Naive B cell (primary cell): ENCODE measurements around the gene MRM3. TPM values are rescaled to one million over a fixed set of nuclear protein-coding genes. Genes with fewer than 3 reads are reported as not detected.
"Not testable (repeated sequence)": the region's sequence is repeated elsewhere in the genome, so short reads cannot be mapped to it uniquely, and the experiment has no call there.

Experiments
- ATAC-seq, 2 donors: fragments of 150-1000 bp; cut with Tn5 transposase; 2 replicates each; pipeline ENCODE4 v1.10.0; 2021; ENCODE audit warnings: low read depth in 2 of 2, mild to moderate bottlenecking in 2 of 2, moderate library complexity in 2 of 2
- DNase-seq: peaks from one replicate; pipeline ENCODE4 v3.0.0; 2022
- H3K27ac Mint-ChIP-seq, 6 donors: one replicate each; pipeline ENCODE4 v1.8.0; 2020 to 2022; ENCODE audit warnings: mild to moderate bottlenecking in 6 of 6, mixed read lengths in 6 of 6, moderate library complexity in 5 of 6, inconsistent platforms in 2 of 6
- H3K27me3 Mint-ChIP-seq, 3 donors: one replicate each; pipeline ENCODE4 v1.8.0; 2021 to 2022; ENCODE audit warnings: mixed read lengths in 3 of 3, mild to moderate bottlenecking in 1 of 3
- H3K36me3 Mint-ChIP-seq, 2 donors: one replicate each; pipeline ENCODE4 v1.8.0; 2020 to 2022; ENCODE audit warnings: mixed read lengths in 2 of 2, inconsistent platforms in 1 of 2, mild to moderate bottlenecking in 1 of 2
- H3K4me1 Mint-ChIP-seq, 3 donors: one replicate each; pipeline ENCODE4 v1.8.0; 2020 to 2022; ENCODE audit warnings: mixed read lengths in 3 of 3, inconsistent platforms in 1 of 3, mild to moderate bottlenecking in 1 of 3, moderate library complexity in 1 of 3
- H3K4me3 Mint-ChIP-seq, 8 donors: one replicate each; pipeline ENCODE4 v1.8.0; 2020 to 2022; ENCODE audit warnings: mild to moderate bottlenecking in 8 of 8, mixed read lengths in 8 of 8, moderate library complexity in 8 of 8, inconsistent platforms in 2 of 8
- H3K9me3 Mint-ChIP-seq, 7 donors: one replicate each; pipeline ENCODE4 v1.8.0; 2020 to 2022; ENCODE audit warnings: mixed read lengths in 7 of 7, mild to moderate bottlenecking in 5 of 7, inconsistent platforms in 2 of 7, moderate library complexity in 1 of 7
- polyA plus RNA-seq, 6 donors: library from polyadenylated mRNA; unstranded; fragments of 300-500 nt; fragmentation: Illumina TruSeq; gene quantifications; one replicate each; pipeline ENCODE4 v1.2.3, GENCODE V29; 2021; ENCODE audit warnings: low read depth in 6 of 6

Gene MRM3
- polyA plus RNA-seq, 6 donors from 2014 or later = 25.2 to 61.9 (median 33.0) TPM

GRCh38 chr17:773016-773415 is 9.1 kb upstream of the MRM3 start:
- Mint-ChIP-seq H3K9me3 (no peaks in the 10 kb centered on the region), H3K4me1 (peaks cover 0 to 7% (median 4%) of the 10 kb centered on the region in 3 donors), H3K36me3 (peaks cover 39 to 64% of the 10 kb centered on the region in 2 donors), H3K27ac (no peak overlapping the region), H3K4me3 (no peak overlapping the region), H3K27me3 (no peaks in the 10 kb centered on the region)
- no peak for DNase-seq
- no peak for ATAC-seq

- H3K4me3 Mint-ChIP-seq = no peak overlapping the region
- H3K4me1 Mint-ChIP-seq = peaks cover 0 to 7% (median 4%) of the 10 kb centered on the region in 3 donors
- DNase-seq (no peak), ATAC-seq (no peak)
- peaks cover 44 to 64% of the 10 kb centered on the region in 2 donors for H3K36me3 Mint-ChIP-seq
- no peaks in the 10 kb centered on the region for H3K9me3 Mint-ChIP-seq
- no peaks in the 10 kb centered on the region for H3K27me3 Mint-ChIP-seq
- peak overlapping the region in 3 of 6 donors; percentile 44 to 67 (median 63) for H3K27ac Mint-ChIP-seq
Observed at GRCh38 chr17:773467-774312, 8.5 kb upstream of the MRM3 start.

GRCh38 chr17:774313-774584 is 7.9 kb upstream of the MRM3 start:
- no peak overlapping the region for H3K4me3 Mint-ChIP-seq
- H3K27ac Mint-ChIP-seq = no peak overlapping the region
- no peaks in the 10 kb centered on the region for H3K27me3 Mint-ChIP-seq
- no peaks in the 10 kb centered on the region for H3K9me3 Mint-ChIP-seq
- DNase-seq = no peak
- ATAC-seq = no peak
- H3K36me3 Mint-ChIP-seq = peaks cover 44 to 58% of the 10 kb centered on the region in 2 donors
- peaks cover 0 to 7% (median 0%) of the 10 kb centered on the region in 3 donors for H3K4me1 Mint-ChIP-seq

GRCh38 chr17:778096-778495 is 4.1 kb upstream of the MRM3 start:
- Mint-ChIP-seq H3K4me3 (no peak overlapping the region), H3K36me3 (peaks cover 30 to 40% of the 10 kb centered on the region in 2 donors), H3K9me3 (no peaks in the 10 kb centered on the region), H3K27ac (no peak overlapping the region), H3K4me1 (peaks cover 20 to 27% (median 26%) of the 10 kb centered on the region in 3 donors), H3K27me3 (no peaks in the 10 kb centered on the region)
- DNase-seq (no peak), ATAC-seq (no peak)

GRCh38 chr17:784143-784542 is 2.0 kb downstream of the MRM3 start:
- DNase-seq = no peak
- Mint-ChIP-seq H3K4me1 (peaks cover 27 to 38% (median 32%) of the 10 kb centered on the region in 3 donors), H3K27ac (peak overlapping the region in 1 of 6 donors; percentile 98), H3K9me3 (no peaks in the 10 kb centered on the region), H3K4me3 (peak overlapping the region in 7 of 8 donors; percentile 30 to 100 (median 98)), H3K27me3 (no peaks in the 10 kb centered on the region), H3K36me3 (peaks cover 2 to 7% of the 10 kb centered on the region in 2 donors)
- ATAC-seq = no peak

GRCh38 chr17:785901-786300 is 3.7 kb downstream of the MRM3 start:
- H3K27ac Mint-ChIP-seq, H3K9me3 Mint-ChIP-seq, H3K4me3 Mint-ChIP-seq, DNase-seq, ATAC-seq, H3K27me3 Mint-ChIP-seq: not testable (repeated sequence)
- Mint-ChIP-seq H3K4me1 (peaks cover 25 to 32% (median 31%) of the 10 kb centered on the region in 3 donors), H3K36me3 (peaks cover 7 to 11% of the 10 kb centered on the region in 2 donors)

- Mint-ChIP-seq H3K27me3 (no peaks in the 10 kb centered on the region), H3K9me3 (no peaks in the 10 kb centered on the region), H3K4me3 (no peak overlapping the region), H3K36me3 (peaks cover 14 to 16% of the 10 kb centered on the region in 2 donors), H3K4me1 (peaks cover 16 to 17% (median 17%) of the 10 kb centered on the region in 3 donors), H3K27ac (no peak overlapping the region)
- no peak for ATAC-seq
- DNase-seq = no peak
Observed at GRCh38 chr17:787641-788221, 5.6 kb downstream of the MRM3 start.

GRCh38 chr17:788551-788950 is 6.4 kb downstream of the MRM3 start:
- Mint-ChIP-seq H3K4me3 (no peak overlapping the region), H3K27ac (no peak overlapping the region), H3K4me1 (peaks cover 9 to 13% (median 9%) of the 10 kb centered on the region in 3 donors), H3K27me3 (no peaks in the 10 kb centered on the region), H3K9me3 (no peaks in the 10 kb centered on the region), H3K36me3 (peaks cover 14 to 16% of the 10 kb centered on the region in 2 donors)
- DNase-seq (no peak), ATAC-seq (no peak)

GRCh38 chr17:789160-789840 is 7.1 kb downstream of the MRM3 start:
- Mint-ChIP-seq H3K27me3 (no peaks in the 10 kb centered on the region), H3K4me1 (peaks cover 5 to 9% (median 8%) of the 10 kb centered on the region in 3 donors)
- DNase-seq = no peak

GRCh38 chr17:789931-790873 is 8.0 kb downstream of the MRM3 start:
- not testable (repeated sequence) for ATAC-seq, H3K9me3 Mint-ChIP-seq, H3K27ac Mint-ChIP-seq, DNase-seq, H3K4me3 Mint-ChIP-seq, H3K27me3 Mint-ChIP-seq
- H3K4me1 Mint-ChIP-seq = peaks cover 5 to 15% (median 10%) of the 10 kb centered on the region in 3 donors
- H3K36me3 Mint-ChIP-seq = peaks cover 14 to 16% of the 10 kb centered on the region in 2 donors

More at GRCh38 chr17:789160-789840, 7.1 kb downstream of the MRM3 start:
- H3K36me3 Mint-ChIP-seq = peaks cover 14 to 16% of the 10 kb centered on the region in 2 donors
- H3K4me3 Mint-ChIP-seq = no peak overlapping the region
- H3K27ac Mint-ChIP-seq = peak overlapping the region in 1 of 6 donors; percentile 33
- ATAC-seq = no peak
- no peaks in the 10 kb centered on the region for H3K9me3 Mint-ChIP-seq

GRCh38 chr17:790874-791247 is 8.7 kb downstream of the MRM3 start:
- H3K9me3 Mint-ChIP-seq, H3K27me3 Mint-ChIP-seq, DNase-seq, ATAC-seq, H3K4me3 Mint-ChIP-seq: not testable (repeated sequence)
- Mint-ChIP-seq H3K27ac (peak overlapping the region in 1 of 6 donors; percentile 74), H3K36me3 (peaks cover 14 to 16% of the 10 kb centered on the region in 2 donors), H3K4me1 (peaks cover 5 to 15% (median 10%) of the 10 kb centered on the region in 3 donors)

GRCh38 chr17:791829-792228 is 9.7 kb downstream of the MRM3 start:
- ATAC-seq = no peak
- peaks cover 14 to 16% of the 10 kb centered on the region in 2 donors for H3K36me3 Mint-ChIP-seq
- H3K27me3 Mint-ChIP-seq = no peaks in the 10 kb centered on the region
- no peak overlapping the region for H3K27ac Mint-ChIP-seq
- peaks cover 5 to 15% (median 13%) of the 10 kb centered on the region in 3 donors for H3K4me1 Mint-ChIP-seq
- no peaks in the 10 kb centered on the region for H3K9me3 Mint-ChIP-seq
- H3K4me3 Mint-ChIP-seq = peak overlapping the region in 1 of 8 donors; percentile 60
- DNase-seq = no peak

- DNase-seq (no peak), ATAC-seq (no peak)
- H3K4me1 Mint-ChIP-seq = peaks cover 1 to 13% (median 12%) of the 10 kb centered on the region in 3 donors
- no peaks in the 10 kb centered on the region for H3K27me3 Mint-ChIP-seq
- peaks cover 11 to 14% of the 10 kb centered on the region in 2 donors for H3K36me3 Mint-ChIP-seq
- no peaks in the 10 kb centered on the region for H3K9me3 Mint-ChIP-seq
- no peak overlapping the region for H3K4me3 Mint-ChIP-seq
- peak overlapping the region in 1 of 6 donors; percentile 33 for H3K27ac Mint-ChIP-seq
Observed at GRCh38 chr17:792277-792676, 10.1 kb downstream of the MRM3 start.
